ENCODE data around the gene MROH2A.

Gene MROH2A

GRCh38 chr2:233820774-233821105 lies 42.6 kb downstream of the MROH2A start:
- Histone ChIP-seq H3K4me3 (no peak overlapping the region), H3K4me1 (no peaks in the 10 kb centered on the region), H3K27ac (no peak overlapping the region), H3K27me3 (no peaks in the 10 kb centered on the region), H3K36me3 (no peaks in the 10 kb centered on the region), H3K9me3 (peaks cover 0 to 4% (median 0%) of the 10 kb centered on the region in 3 donors)
- peak; percentile 12 to 54 for DNase-seq
- TF ChIP-seq CTCF (IDR thresholded peaks at IDR 0.05): no peak
- intact Hi-C loops (cut with DNase I; ENCODE audit: low total_unique reads): no loop called here

- peaks cover 0 to 7% (median 0%) of the 10 kb centered on the region in 3 donors for H3K9me3 ChIP-seq
- no peaks in the 10 kb centered on the region for H3K4me1 ChIP-seq
- TF ChIP-seq CTCF (IDR thresholded peaks at IDR 0.05): no peak
- no peaks in the 10 kb centered on the region for H3K27me3 ChIP-seq
- H3K27ac ChIP-seq: no peak overlapping the region
- intact Hi-C loops (cut with DNase I; ENCODE audit: low total_unique reads): no loop called here
- DNase-seq: peak; percentile 3 to 19
- no peak overlapping the region for H3K4me3 ChIP-seq
- H3K36me3 ChIP-seq: no peaks in the 10 kb centered on the region
Measured at GRCh38 chr2:233821196-233821595, 43.1 kb downstream of the MROH2A start.

DNA sequence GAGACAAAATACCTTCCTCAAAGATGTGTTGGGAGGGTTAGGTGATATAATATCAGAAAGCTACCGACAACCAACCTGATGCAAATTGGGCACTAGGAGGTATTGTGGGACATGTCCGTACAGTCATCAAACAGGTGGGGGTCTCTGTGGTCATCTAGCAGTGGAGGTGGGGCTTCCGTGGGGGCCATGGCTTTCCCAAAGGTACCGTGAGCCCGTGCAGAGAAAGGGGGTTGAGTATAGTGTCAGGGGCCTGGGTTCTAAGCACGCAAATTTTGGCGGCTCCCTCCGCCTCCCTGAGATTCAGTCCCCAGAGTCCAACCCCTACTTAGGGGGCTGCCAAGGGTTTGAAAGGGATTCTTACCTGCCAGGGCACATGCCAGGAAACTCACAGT lies 43.6 kb downstream of the MROH2A start:
- Histone ChIP-seq H3K4me1 (no peaks in the 10 kb centered on the region), H3K9me3 (peaks cover 0 to 9% (median 0%) of the 10 kb centered on the region in 3 donors), H3K36me3 (no peaks in the 10 kb centered on the region), H3K4me3 (no peak overlapping the region), H3K27me3 (no peaks in the 10 kb centered on the region), H3K27ac (no peak overlapping the region)
- intact Hi-C loops (cut with DNase I; ENCODE audit: low total_unique reads): no loop called here
- DNase-seq: peak; percentile 9 to 41
- no peak for TF ChIP-seq CTCF (IDR thresholded peaks at IDR 0.05)

DNA sequence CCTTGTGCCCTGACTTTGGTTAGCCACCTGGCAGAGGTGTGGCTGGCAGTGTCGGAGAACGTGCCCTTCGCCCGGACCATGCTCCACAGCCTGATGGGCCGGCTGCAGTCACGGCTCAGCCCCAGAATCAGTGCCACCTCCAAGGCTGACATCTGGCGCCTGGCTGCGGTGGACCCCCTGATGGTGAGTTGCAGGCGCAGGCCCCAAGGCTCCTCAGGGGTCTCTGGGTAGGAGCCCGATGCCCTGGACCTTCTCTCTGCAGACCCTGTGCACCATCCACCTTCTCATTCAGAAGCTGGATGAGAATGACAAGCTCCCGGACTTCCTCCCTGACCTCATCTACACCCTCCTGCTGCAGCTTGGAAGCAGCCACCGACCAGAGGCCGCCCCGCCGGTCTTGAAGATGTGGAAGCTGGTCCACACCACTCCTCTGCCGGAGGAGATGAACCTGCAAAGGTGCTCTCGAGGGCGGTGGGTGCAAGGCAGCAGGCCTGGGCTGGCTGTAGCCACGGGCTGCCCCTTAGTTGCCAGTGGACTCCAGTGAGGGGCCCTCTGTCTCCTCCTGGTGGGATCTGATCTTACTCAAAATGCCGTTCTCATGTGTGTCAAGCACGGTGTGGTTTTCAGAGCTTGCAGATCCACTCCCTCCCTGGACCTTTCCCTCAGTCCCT lies 44.1 kb downstream of the MROH2A start:
- Histone ChIP-seq H3K4me3 (no peak overlapping the region), H3K4me1 (no peaks in the 10 kb centered on the region), H3K27me3 (no peaks in the 10 kb centered on the region), H3K27ac (no peak overlapping the region), H3K36me3 (no peaks in the 10 kb centered on the region), H3K9me3 (peaks cover 0 to 10% (median 0%) of the 10 kb centered on the region in 3 donors)
- TF ChIP-seq CTCF (IDR thresholded peaks at IDR 0.05): no peak
- DNase-seq: peak; percentile 15 to 45
- intact Hi-C loops (cut with DNase I; ENCODE audit: low total_unique reads): no loop called here

GRCh38 chr2:233822781-233823730 lies 44.9 kb downstream of the MROH2A start:
- no peak for TF ChIP-seq CTCF (IDR thresholded peaks at IDR 0.05)

More at GRCh38 chr2:233822781-233823730, 44.9 kb downstream of the MROH2A start:
- peak; percentile 16 to 50 for DNase-seq
- Histone ChIP-seq H3K4me3 (no peak overlapping the region), H3K36me3 (no peaks in the 10 kb centered on the region), H3K27ac (no peak overlapping the region), H3K27me3 (no peaks in the 10 kb centered on the region), H3K9me3 (peaks cover 0 to 10% (median 0%) of the 10 kb centered on the region in 3 donors), H3K4me1 (no peaks in the 10 kb centered on the region)
- intact Hi-C loops (cut with DNase I; ENCODE audit: low total_unique reads): no loop called here

All from tibial artery (tissue), 4 donors.